ENCODE data around the gene BSDC1. TPM values are rescaled to one million over a fixed set of nuclear protein-coding genes. Genes with fewer than 3 reads are reported as not detected.

BSDC1 gene
- total RNA-seq, 1 donor from 2014 or later, result 93.6 TPM

DNA sequence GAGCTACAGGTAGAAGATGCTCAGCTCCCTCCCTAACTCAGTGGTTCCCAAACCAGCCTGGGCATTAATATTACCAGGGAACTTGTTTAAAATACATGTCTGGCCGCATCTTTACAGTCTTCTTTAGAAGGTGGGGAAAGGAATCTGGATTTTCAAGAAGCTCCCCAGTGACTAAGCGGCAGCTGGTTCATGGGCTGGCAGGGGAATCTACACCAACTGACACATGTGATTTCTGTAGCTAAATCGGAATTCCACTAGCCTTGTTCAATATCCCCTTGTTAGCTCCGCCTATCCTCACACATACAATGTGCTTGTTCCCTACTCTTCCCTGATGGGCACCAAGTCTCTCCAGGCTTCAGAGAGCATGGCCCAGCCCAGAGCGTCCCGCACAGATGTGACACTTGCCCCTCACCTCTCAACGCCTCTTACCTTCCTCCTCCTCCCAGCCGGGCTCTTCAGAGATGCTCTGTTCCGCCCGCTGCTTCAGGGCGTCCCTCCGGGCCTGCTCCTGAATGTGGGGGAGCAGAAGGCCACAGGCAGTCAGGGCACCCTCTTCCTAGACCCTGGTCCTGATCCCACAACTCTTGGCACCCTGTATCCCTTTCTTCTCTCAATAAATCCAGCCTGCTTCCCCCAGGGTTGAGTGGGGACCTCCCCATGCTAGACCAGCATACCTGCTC lies 16.6 kb downstream of the BSDC1 start:
- no peak overlapping the region for H3K4me3 Mint-ChIP-seq (ENCODE audit: low read depth)
- no peaks in the 10 kb centered on the region for H3K9me3 Mint-ChIP-seq (ENCODE audit: low read depth)
- DNase-seq (ENCODE audit: low spot score, unreplicated experiment), result no peak
- peaks cover 22% of the 10 kb centered on the region for H3K36me3 Mint-ChIP-seq (ENCODE audit: insufficient read depth)
- no peaks in the 10 kb centered on the region for H3K4me1 Mint-ChIP-seq (ENCODE audit: low read depth)
- no peaks in the 10 kb centered on the region for H3K27me3 Mint-ChIP-seq
- H3K27ac Mint-ChIP-seq, result peak overlapping the region; percentile 71
- TF ChIP-seq, protein P1, sequence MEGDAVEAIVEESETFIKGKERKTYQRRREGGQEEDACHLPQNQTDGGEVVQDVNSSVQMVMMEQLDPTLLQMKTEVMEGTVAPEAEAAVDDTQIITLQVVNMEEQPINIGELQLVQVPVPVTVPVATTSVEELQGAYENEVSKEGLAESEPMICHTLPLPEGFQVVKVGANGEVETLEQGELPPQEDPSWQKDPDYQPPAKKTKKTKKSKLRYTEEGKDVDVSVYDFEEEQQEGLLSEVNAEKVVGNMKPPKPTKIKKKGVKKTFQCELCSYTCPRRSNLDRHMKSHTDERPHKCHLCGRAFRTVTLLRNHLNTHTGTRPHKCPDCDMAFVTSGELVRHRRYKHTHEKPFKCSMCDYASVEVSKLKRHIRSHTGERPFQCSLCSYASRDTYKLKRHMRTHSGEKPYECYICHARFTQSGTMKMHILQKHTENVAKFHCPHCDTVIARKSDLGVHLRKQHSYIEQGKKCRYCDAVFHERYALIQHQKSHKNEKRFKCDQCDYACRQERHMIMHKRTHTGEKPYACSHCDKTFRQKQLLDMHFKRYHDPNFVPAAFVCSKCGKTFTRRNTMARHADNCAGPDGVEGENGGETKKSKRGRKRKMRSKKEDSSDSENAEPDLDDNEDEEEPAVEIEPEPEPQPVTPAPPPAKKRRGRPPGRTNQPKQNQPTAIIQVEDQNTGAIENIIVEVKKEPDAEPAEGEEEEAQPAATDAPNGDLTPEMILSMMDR (IDR thresholded peaks at IDR 0.05; ENCODE audit: unreplicated experiment), result no peak

DNA sequence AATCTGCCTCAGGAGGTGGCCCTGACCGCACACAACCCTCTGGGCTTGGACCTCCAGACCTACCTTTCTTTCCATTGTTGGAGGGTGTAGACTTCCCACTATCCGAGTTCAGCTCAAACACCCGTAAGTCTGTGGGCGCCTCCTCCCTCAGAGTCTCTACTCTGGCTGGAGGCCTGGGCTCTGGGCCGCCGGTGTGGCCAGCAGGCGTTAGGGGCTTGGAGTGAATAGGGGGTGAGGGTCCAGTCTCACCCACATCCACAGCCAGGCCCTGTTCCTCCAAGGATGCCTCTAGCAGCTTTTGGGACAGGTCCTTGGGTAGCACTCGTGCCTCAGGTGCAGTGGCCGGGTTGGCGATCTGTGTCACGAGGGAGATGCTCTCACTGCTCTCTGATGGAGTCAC lies 18.0 kb downstream of the BSDC1 start:
- H3K4me1 Mint-ChIP-seq (ENCODE audit: low read depth), result no peaks in the 10 kb centered on the region
- H3K36me3 Mint-ChIP-seq (ENCODE audit: insufficient read depth), result peaks cover 28% of the 10 kb centered on the region
- TF ChIP-seq, protein P1 (IDR thresholded peaks at IDR 0.05; ENCODE audit: unreplicated experiment), result no peak
- no peak for DNase-seq (ENCODE audit: low spot score, unreplicated experiment)
- H3K27ac Mint-ChIP-seq, result no peak overlapping the region
- H3K4me3 Mint-ChIP-seq (ENCODE audit: low read depth), result no peak overlapping the region
- no peaks in the 10 kb centered on the region for H3K9me3 Mint-ChIP-seq (ENCODE audit: low read depth)
- H3K27me3 Mint-ChIP-seq, result no peaks in the 10 kb centered on the region

DNA sequence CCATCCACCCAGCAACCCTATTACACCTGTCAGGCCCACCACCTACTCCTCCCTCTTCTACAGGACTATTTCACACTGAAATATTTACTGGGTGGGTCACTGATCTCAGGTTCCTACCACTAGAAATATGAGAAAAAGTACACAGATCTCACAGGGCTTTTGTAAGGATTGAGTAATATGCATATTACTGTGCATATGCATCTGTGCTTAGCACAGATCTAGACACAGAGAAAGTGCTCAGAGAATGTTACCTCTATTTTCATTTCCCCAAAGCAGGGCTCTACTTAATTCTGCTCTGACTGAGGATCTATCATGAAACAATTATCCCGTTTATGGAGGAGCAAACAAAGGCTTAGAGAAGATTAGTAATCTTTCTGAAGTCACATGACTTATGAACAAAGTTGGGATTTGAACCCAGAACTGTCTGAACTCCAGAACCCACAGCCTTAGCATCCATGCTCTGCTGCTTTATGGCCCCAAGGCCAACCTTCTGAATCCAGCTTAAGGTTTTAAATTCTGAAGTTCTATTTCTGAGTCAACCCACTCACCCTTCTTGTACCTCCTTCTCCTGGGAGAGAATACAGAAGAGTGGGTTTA lies 20.1 kb downstream of the BSDC1 start:
- Mint-ChIP-seq H3K9me3 (ENCODE audit: low read depth) (no peaks in the 10 kb centered on the region), H3K36me3 (ENCODE audit: insufficient read depth) (peaks cover 23% of the 10 kb centered on the region), H3K4me1 (ENCODE audit: low read depth) (no peaks in the 10 kb centered on the region)

DNA sequence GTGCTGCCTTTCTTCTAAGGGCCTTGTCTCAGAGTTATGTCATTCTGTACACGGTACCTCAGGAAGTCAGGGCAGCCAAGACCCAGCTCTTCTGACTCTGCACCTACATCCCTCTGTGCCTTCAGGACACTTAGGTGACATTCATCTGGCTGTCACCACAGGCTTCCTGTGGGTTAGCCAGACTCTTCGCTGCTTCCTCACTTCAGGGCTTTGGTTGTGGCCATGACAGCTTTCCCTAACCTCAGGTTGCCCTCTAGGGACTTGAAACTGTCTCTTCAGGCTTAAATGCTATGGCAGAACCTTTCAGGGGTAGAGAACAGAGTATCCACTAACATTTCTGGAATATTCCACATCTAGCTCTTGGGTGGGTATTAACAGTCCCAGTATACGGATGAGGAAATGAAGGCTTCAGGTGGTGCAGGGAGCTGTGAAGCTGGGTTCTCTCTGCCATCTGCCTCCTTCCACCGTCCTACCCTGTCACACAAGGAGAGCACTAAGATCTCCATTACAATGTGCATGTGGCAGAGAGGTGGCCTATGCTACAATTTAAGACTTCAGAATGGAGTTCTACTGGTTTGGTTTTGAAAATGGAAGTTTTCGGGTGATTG lies 22.0 kb downstream of the BSDC1 start:
- no peak for DNase-seq (ENCODE audit: low spot score, unreplicated experiment)
- TF ChIP-seq, protein P1 (IDR thresholded peaks at IDR 0.05; ENCODE audit: unreplicated experiment), result no peak
- H3K4me3 Mint-ChIP-seq (ENCODE audit: low read depth), result no peak overlapping the region
- peaks cover 22% of the 10 kb centered on the region for H3K36me3 Mint-ChIP-seq (ENCODE audit: insufficient read depth)
- H3K27ac Mint-ChIP-seq, result no peak overlapping the region
- no peaks in the 10 kb centered on the region for H3K4me1 Mint-ChIP-seq (ENCODE audit: low read depth)
- H3K9me3 Mint-ChIP-seq (ENCODE audit: low read depth), result no peaks in the 10 kb centered on the region
- H3K27me3 Mint-ChIP-seq, result no peaks in the 10 kb centered on the region

More for the DNA sequence above, 20.1 kb downstream of the BSDC1 start:
- no peak overlapping the region for H3K27ac Mint-ChIP-seq
- H3K27me3 Mint-ChIP-seq, result no peaks in the 10 kb centered on the region
- TF ChIP-seq, protein P1 (IDR thresholded peaks at IDR 0.05; ENCODE audit: unreplicated experiment), result no peak
- no peak for DNase-seq (ENCODE audit: low spot score, unreplicated experiment)
- no peak overlapping the region for H3K4me3 Mint-ChIP-seq (ENCODE audit: low read depth)

DNA sequence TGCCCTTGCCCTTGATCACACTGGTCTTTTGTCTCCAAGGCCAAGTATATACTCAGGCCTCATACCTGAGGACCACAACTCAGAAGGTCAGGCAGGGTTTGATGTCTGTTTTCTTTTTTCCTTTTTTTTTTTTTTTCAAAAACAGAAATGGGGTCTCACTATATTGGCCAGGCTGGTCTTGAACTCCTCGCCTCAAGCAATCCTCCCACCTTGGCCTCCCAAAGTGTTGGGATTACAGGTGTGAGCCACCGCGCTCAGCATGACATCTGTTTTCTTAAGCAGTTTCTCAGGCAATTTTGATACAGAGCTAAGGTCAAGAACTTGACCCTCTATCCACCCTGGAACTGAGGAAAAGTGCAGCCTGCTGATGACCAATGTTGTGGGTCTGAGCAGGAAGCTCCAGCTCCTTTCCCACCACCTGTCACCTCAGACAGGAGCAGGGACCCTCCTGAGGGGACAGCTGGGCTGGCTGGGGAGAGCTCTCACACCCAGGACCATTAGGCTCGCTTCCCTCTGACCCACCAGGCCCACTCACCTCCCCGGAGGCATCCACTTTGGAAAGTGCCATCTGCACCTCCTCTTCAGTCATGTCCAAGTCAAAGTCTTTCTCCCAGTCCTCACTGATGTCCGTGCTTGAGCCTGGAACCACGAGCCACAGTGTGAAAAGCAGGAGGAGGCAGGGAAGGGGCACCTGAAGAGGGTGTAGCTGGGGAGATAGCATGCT lies 26.2 kb downstream of the BSDC1 start:
- H3K27me3 Mint-ChIP-seq, result no peaks in the 10 kb centered on the region
- no peak overlapping the region for H3K27ac Mint-ChIP-seq
- TF ChIP-seq, protein P1 (IDR thresholded peaks at IDR 0.05; ENCODE audit: unreplicated experiment), result no peak
- no peaks in the 10 kb centered on the region for H3K9me3 Mint-ChIP-seq (ENCODE audit: low read depth)
- no peak overlapping the region for H3K4me3 Mint-ChIP-seq (ENCODE audit: low read depth)
- no peaks in the 10 kb centered on the region for H3K4me1 Mint-ChIP-seq (ENCODE audit: low read depth)
- H3K36me3 Mint-ChIP-seq (ENCODE audit: insufficient read depth), result peaks cover 13% of the 10 kb centered on the region
- no peak for DNase-seq (ENCODE audit: low spot score, unreplicated experiment)
